Keratinocyte (primary cell): ENCODE measurements around the gene MRPS12. TPM values are rescaled to one million over a fixed set of nuclear protein-coding genes. Genes with fewer than 3 reads are reported as not detected.

Source experiments
- DNase-seq: peaks from one replicate; pipeline ENCODE4 v3.0.0-alpha.2; 2011; ENCODE audit warnings: low read depth, missing footprints, low spot score
- FAIRE-seq: peaks from 2 replicates; lab custom pipeline; 2011; peaks lifted over from hg19 to GRCh38; lab: Jason Lieb, UNC
- H2AFZ ChIP-seq: 2 replicates; pipeline ENCODE4 v1.6.0; 2012; ENCODE audit warnings: low read length, control low read depth, inconsistent platforms; ENCODE audit not compliant: control insufficient read depth
- H3K27ac ChIP-seq: 2 replicates; pipeline ENCODE4 v1.5.1; 2011; ENCODE audit warnings: low read length; ENCODE audit not compliant: control insufficient read depth, insufficient read depth
- H3K27me3 ChIP-seq: 3 replicates; pipeline ENCODE4 v1.6.0; 2011; ENCODE audit warnings: low read length; ENCODE audit not compliant: control insufficient read depth, insufficient read depth; ENCODE audit errors: extremely low read depth
- H3K36me3 ChIP-seq, 2 experiments: 2 replicates in 1 of 2; 3 replicates in 1 of 2; pipeline ENCODE4 v1.5.1; 2011; ENCODE audit warnings: low read length in 2 of 2, mild to moderate bottlenecking in 1 of 2; ENCODE audit not compliant: control insufficient read depth in 2 of 2, insufficient read depth in 2 of 2; ENCODE audit errors: extremely low read depth in 1 of 2
- H3K4me1 ChIP-seq: 3 replicates; pipeline ENCODE4 v1.5.1; 2011; ENCODE audit warnings: low read length; ENCODE audit not compliant: control insufficient read depth, insufficient read depth; ENCODE audit errors: extremely low read depth
- H3K4me2 ChIP-seq: 3 replicates; pipeline ENCODE4 v1.6.0; 2011; ENCODE audit warnings: low read depth, low read length; ENCODE audit not compliant: control insufficient read depth, insufficient read depth; ENCODE audit errors: extremely low read depth
- H3K4me3 ChIP-seq, 3 experiments: fragments of 200-600 bp in 1 of 3; sonication (generic) in 1 of 3; 2 replicates in 2 of 3; 3 replicates in 1 of 3; pipeline ENCODE4 v1.5.1; 2011 to 2016; ENCODE audit warnings: low read length in 3 of 3, mild to moderate bottlenecking in 3 of 3, control low read depth in 2 of 3, inconsistent platforms in 1 of 3, low read depth in 1 of 3, mixed read lengths in 1 of 3, mixed run types in 1 of 3, moderate library complexity in 1 of 3; ENCODE audit not compliant: control insufficient read depth in 2 of 3, insufficient read depth in 2 of 3; ENCODE audit errors: extremely low read depth in 1 of 3
- H3K79me2 ChIP-seq: 2 replicates; pipeline ENCODE4 v1.6.0; 2012; ENCODE audit warnings: low read length; ENCODE audit not compliant: control insufficient read depth, insufficient read depth
- H3K9ac ChIP-seq: 3 replicates; pipeline ENCODE4 v1.6.0; 2011; ENCODE audit warnings: low read length; ENCODE audit not compliant: control insufficient read depth, insufficient read depth; ENCODE audit errors: extremely low read depth
- H3K9me1 ChIP-seq: 3 replicates; pipeline ENCODE4 v1.6.0; 2011; ENCODE audit warnings: low read length; ENCODE audit not compliant: control insufficient read depth, insufficient read depth; ENCODE audit errors: extremely low read depth
- H3K9me3 ChIP-seq: 2 replicates; pipeline ENCODE4 v1.5.1; 2012; ENCODE audit warnings: low read depth, low read length; ENCODE audit not compliant: control insufficient read depth
- H4K20me1 ChIP-seq: 3 replicates; pipeline ENCODE4 v1.6.0; 2011; ENCODE audit warnings: low read length; ENCODE audit not compliant: control insufficient read depth, insufficient read depth; ENCODE audit errors: extremely low read depth
- EZH2 ChIP-seq: IDR thresholded peaks from one replicate; pipeline ENCODE4 v1.6.1; 2012; ENCODE audit warnings: inconsistent platforms, mild to moderate bottlenecking, low read length, moderate library complexity
- dilution Hi-C: fragments of 300-500 bp; cut with MboI; formaldehyde crosslinking; loops from one replicate; pipeline ENCODE4 v1.7.0; 2020; ENCODE audit warnings: low sequenced_read_pairs; ENCODE audit not compliant: extremely low pct_ligation_motif_present
- polyA plus RNA-seq, 5 experiments: library from polyadenylated mRNA; depleted of rRNA in 3 of 5; stranded (reverse) in 3 of 5; stranded (forward) in 1 of 5; unstranded in 1 of 5; fragments of >200 nt; gene quantifications; 1 replicate in 1 of 5; 2 replicates in 3 of 5; 3 replicates in 1 of 5; pipeline versions ENCODE4 v1.2.1 to v1.2.3, GENCODE V29; 2011 to 2012; ENCODE audit warnings: missing spikeins in 2 of 5, low read depth in 1 of 5, low replicate concordance in 1 of 5
- TF ChIP-seq, protein P1 (sequence below), 3 experiments: IDR thresholded peaks in 1 of 3; conservative IDR thresholded peaks in 1 of 3; optimal IDR thresholded peaks in 1 of 3; 2 replicates in 2 of 3; 3 replicates in 1 of 3; pipeline versions ENCODE3 to v1.5.1; 2011; ENCODE audit warnings: low read length in 3 of 3, mild to moderate bottlenecking in 3 of 3, moderate library complexity in 2 of 3, control low read depth in 1 of 3, inconsistent platforms in 1 of 3; ENCODE audit not compliant: insufficient read depth in 2 of 3; ENCODE audit errors: extremely low read depth in 1 of 3

MRPS12 gene
- polyA plus RNA-seq, 1 donor (not counting 4 experiments of a cell fraction or from before 2014, with no cell fraction given) = 37.7 TPM

DNA sequence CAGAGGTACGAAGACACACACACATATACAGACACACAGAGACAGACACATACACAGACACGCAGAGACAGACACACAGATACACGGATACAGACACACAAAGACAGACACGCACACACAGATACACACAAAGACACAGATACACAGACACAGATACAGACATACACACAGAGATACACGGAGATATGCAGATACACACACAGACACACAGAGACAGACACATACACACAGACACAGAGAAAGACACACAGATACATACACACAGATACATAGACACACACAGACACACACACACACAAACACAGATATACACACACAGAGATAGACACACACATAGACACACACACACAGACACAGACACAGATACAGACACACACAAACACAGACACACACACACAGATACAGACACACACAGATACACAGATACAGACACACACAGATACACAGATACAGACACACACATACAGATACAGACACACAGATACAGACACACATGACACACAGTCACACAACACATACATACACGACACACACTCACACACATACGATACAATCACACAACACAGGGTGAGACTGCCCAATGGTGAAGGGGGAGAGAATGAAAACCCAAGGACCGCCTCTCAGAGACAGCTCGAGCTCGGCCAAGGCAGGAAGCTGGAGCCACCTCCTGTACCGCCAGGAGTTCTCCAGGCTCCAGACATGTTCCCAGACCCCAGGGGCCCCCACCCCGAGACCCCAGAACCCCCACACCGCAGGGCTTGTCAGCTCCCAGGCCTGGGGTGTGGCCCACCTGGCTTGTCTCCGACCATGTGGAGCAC is 9.9 kb upstream of the MRPS12 start:
- Histone ChIP-seq H3K36me3 (peaks cover 15 to 19% of the 10 kb centered on the region in 2 experiments), H3K9me1 (no peaks in the 10 kb centered on the region), H3K4me3 (no peak overlapping the region), H3K79me2 (no peaks in the 10 kb centered on the region), H4K20me1 (no peaks in the 10 kb centered on the region), H2AFZ (no peak overlapping the region), H3K9me3 (no peaks in the 10 kb centered on the region), H3K4me2 (no peak overlapping the region), H3K4me1 (no peaks in the 10 kb centered on the region), H3K27ac (no peak overlapping the region), H3K27me3 (no peaks in the 10 kb centered on the region), H3K9ac (no peak overlapping the region)
- FAIRE-seq = no peak
- no peak for TF ChIP-seq EZH2
- TF ChIP-seq, protein P1, sequence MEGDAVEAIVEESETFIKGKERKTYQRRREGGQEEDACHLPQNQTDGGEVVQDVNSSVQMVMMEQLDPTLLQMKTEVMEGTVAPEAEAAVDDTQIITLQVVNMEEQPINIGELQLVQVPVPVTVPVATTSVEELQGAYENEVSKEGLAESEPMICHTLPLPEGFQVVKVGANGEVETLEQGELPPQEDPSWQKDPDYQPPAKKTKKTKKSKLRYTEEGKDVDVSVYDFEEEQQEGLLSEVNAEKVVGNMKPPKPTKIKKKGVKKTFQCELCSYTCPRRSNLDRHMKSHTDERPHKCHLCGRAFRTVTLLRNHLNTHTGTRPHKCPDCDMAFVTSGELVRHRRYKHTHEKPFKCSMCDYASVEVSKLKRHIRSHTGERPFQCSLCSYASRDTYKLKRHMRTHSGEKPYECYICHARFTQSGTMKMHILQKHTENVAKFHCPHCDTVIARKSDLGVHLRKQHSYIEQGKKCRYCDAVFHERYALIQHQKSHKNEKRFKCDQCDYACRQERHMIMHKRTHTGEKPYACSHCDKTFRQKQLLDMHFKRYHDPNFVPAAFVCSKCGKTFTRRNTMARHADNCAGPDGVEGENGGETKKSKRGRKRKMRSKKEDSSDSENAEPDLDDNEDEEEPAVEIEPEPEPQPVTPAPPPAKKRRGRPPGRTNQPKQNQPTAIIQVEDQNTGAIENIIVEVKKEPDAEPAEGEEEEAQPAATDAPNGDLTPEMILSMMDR (optimal IDR thresholded peaks at IDR 0.05 in 1 of 3, IDR thresholded peaks at IDR 0.05 in 1 of 3, conservative IDR thresholded peaks at IDR 0.05 in 1 of 3; ENCODE audit: extremely low read depth in 1 of 3, insufficient read depth in 2 of 3, low read length in 3 of 3) = no peak
- dilution Hi-C loops = no loop called here
- no peak for DNase-seq

DNA sequence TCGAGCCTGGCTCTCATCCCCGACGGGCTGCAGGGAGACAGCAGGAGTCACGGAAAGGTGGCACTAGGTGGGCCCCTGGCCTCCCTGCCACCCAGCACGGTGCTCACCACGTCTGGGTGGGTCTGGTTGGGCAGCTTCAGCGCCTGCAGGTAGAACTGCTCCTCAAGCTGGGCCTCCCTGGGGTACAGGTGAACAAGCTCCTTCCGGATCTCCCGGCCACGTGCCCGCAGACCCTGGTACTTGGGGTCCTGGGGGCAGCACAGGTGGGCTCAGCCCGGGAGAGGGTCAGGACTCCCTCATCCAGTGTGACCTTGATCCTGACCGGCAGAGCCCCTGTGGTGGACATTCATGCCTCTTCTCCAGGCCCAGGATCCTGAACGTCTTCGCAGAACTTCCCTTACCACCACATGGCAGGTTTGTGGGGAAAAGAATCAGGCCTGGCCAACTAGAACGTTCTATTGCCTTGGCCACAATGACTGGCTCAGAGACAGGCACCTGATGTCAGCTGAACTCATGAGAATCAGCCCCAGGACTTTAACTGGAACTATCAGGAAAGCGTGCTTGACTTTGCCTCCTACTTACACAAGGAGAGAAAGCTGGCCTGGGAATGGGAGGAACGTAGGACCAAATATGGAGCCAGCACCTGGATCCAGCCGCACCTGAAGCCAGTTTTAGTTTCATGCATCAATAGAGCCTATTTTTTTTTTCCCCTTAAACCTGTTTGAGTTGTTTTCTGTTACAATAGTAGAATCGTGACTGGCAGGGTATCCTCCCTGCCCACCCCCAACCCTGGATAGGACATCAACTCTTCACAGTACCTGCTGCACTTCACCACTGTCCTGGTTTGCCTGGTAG is 9.1 kb upstream of the MRPS12 start:
- no peaks in the 10 kb centered on the region for H3K9me3 ChIP-seq
- H3K9ac ChIP-seq = no peak overlapping the region
- no peaks in the 10 kb centered on the region for H3K79me2 ChIP-seq
- peaks cover 15 to 21% of the 10 kb centered on the region in 2 experiments for H3K36me3 ChIP-seq
- no peaks in the 10 kb centered on the region for H3K27me3 ChIP-seq
- no peak overlapping the region for H3K4me2 ChIP-seq
- H3K9me1 ChIP-seq = no peaks in the 10 kb centered on the region
- H2AFZ ChIP-seq = no peak overlapping the region
- no peak overlapping the region for H3K27ac ChIP-seq
- no peaks in the 10 kb centered on the region for H3K4me1 ChIP-seq
- no peaks in the 10 kb centered on the region for H4K20me1 ChIP-seq
- DNase-seq (no peak), FAIRE-seq (no peak)
- no peak overlapping the region for H3K4me3 ChIP-seq
- dilution Hi-C loops = no loop called here
- TF ChIP-seq EZH2 = no peak
- TF ChIP-seq, protein P1 (optimal IDR thresholded peaks at IDR 0.05 in 1 of 3, IDR thresholded peaks at IDR 0.05 in 1 of 3, conservative IDR thresholded peaks at IDR 0.05 in 1 of 3; ENCODE audit: extremely low read depth in 1 of 3, insufficient read depth in 2 of 3, low read length in 3 of 3) = no peak
